ENCODE measurements around the gene ARRB1. TPM values are rescaled to one million over a fixed set of nuclear protein-coding genes. Genes with fewer than 3 reads are reported as not detected.
"Not testable (repeated sequence)": the region's sequence is repeated elsewhere in the genome, so short reads cannot be mapped to it uniquely, and the experiment has no call there.

The ARRB1 gene
- total and polyA plus RNA-seq, 4 experiments from 2014 or later, result 6.6 to 47.5 (median 26.4) TPM

- Mint-ChIP-seq H3K4me3 (no peak overlapping the region), H3K9me3 (peaks cover 0 to 10% (median 4%) of the 10 kb centered on the region in 8 donors), H3K27ac (peak overlapping the region in 1 of 7 donors; percentile 74), H3K36me3 (peaks cover 0 to 3% of the 10 kb centered on the region in 2 donors), H3K27me3 (no peaks in the 10 kb centered on the region), H3K4me1 (peaks cover 0 to 8% (median 4%) of the 10 kb centered on the region in 4 donors)
- Histone ChIP-seq H3K27ac (ENCODE audit: low read depth, low read length) (no peak overlapping the region), H3K36me3 (ENCODE audit: insufficient read depth, low read length) (no peaks in the 10 kb centered on the region), H3K4me1 (ENCODE audit: insufficient read depth, low read length) (no peaks in the 10 kb centered on the region), H3K27me3 (ENCODE audit: insufficient read depth, low read length) (no peaks in the 10 kb centered on the region), H3K9me3 (ENCODE audit: control insufficient read depth in 1 of 2, low read length in 2 of 2) (no peaks in the 10 kb centered on the region), H3K4me3 (ENCODE audit: low read length in 2 of 2) (no peak overlapping the region)
- ChIA-PET POLR2A (ENCODE audit: partially characterized antibody) (no interaction called here), CTCF (ENCODE audit: partially characterized antibody) (interaction anchor here (0.9 to 1.8 kb wide), 4 partner anchors 13 to 92 kb away, joined by 3 to 9 read pairs (median 4); no protein-coding TSS in a partner anchor)
- no peak for DNase-seq
- intact Hi-C loops (cut with micrococcal nuclease), result no loop called here
These were observed 20.8 kb upstream of the ARRB1 start for GRCh38 chr11:75371949-75372876.

- ChIA-PET POLR2A (ENCODE audit: partially characterized antibody) (no interaction called here), CTCF (ENCODE audit: partially characterized antibody) (interaction anchor here (0.8 kb wide), 1 partner anchor 18 kb away, joined by 3 read pairs; the partner anchor contains the start of gene ARRB1)
- no peaks in the 10 kb centered on the region for H3K27me3 ChIP-seq (ENCODE audit: insufficient read depth, low read length)
- peaks cover 0 to 8% (median 4%) of the 10 kb centered on the region in 4 donors for H3K4me1 Mint-ChIP-seq
- no peaks in the 10 kb centered on the region for H3K9me3 ChIP-seq (ENCODE audit: control insufficient read depth in 1 of 2, low read length in 2 of 2)
- no peak for DNase-seq
- peak overlapping the region in 1 of 7 donors; percentile 66 for H3K27ac Mint-ChIP-seq
- no peak overlapping the region for H3K27ac ChIP-seq (ENCODE audit: low read depth, low read length)
- no peaks in the 10 kb centered on the region for H3K4me1 ChIP-seq (ENCODE audit: insufficient read depth, low read length)
- peak overlapping the region in 2 of 8 donors; percentile 26 to 60 for H3K4me3 Mint-ChIP-seq
- peaks cover 0 to 10% (median 4%) of the 10 kb centered on the region in 8 donors for H3K9me3 Mint-ChIP-seq
- no peaks in the 10 kb centered on the region for H3K36me3 ChIP-seq (ENCODE audit: insufficient read depth, low read length)
- no peaks in the 10 kb centered on the region for H3K27me3 Mint-ChIP-seq
- peaks cover 0 to 3% of the 10 kb centered on the region in 2 donors for H3K36me3 Mint-ChIP-seq
- intact Hi-C loops (cut with micrococcal nuclease), result no loop called here
- no peak overlapping the region for H3K4me3 ChIP-seq (ENCODE audit: low read length in 2 of 2)
These were observed 18.2 kb upstream of the ARRB1 start for GRCh38 chr11:75369560-75370255.

DNA sequence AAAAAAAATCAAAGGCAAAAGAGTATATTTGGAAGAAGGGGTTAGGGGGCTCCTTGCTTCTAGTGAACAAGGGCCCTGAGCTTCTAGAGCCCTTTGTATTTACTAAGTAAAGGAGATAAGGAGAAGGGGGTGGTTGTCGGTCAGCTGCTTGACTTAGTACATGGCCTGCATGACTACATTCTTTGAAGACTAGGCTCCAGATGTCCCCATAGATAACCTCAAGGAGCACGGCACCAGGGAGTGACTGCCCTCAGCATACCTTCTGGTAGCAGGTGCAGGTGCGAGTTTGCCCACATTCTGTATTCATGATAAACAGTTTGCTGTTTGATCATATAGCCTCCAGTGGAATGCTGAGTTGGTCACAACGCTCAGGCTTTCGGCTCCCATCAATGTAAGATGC, 15.4 kb upstream of the ARRB1 start:
- intact Hi-C loops (cut with micrococcal nuclease); H3K36me3 ChIP-seq (ENCODE audit: insufficient read depth, low read length); H3K4me1 Mint-ChIP-seq; H3K36me3 Mint-ChIP-seq; H3K4me3 Mint-ChIP-seq; H3K9me3 ChIP-seq (ENCODE audit: control insufficient read depth in 1 of 2, low read length in 2 of 2); H3K27ac ChIP-seq (ENCODE audit: low read depth, low read length); H3K4me3 ChIP-seq (ENCODE audit: low read length in 2 of 2); H3K27ac Mint-ChIP-seq; H3K9me3 Mint-ChIP-seq; H3K27me3 ChIP-seq (ENCODE audit: insufficient read depth, low read length); CTCF ChIA-PET (ENCODE audit: partially characterized antibody); H3K4me1 ChIP-seq (ENCODE audit: insufficient read depth, low read length); DNase-seq; H3K27me3 Mint-ChIP-seq: not testable (repeated sequence)
- POLR2A ChIA-PET (ENCODE audit: partially characterized antibody), result interaction anchor here (0.6 kb wide), 1 partner anchor 32 kb away, joined by 3 read pairs; the partner anchor contains the start of gene RPS3

GRCh38 chr11:75365711-75366181, 14.3 kb upstream of the ARRB1 start:
- no peak overlapping the region for H3K27ac ChIP-seq (ENCODE audit: low read depth, low read length)
- H3K36me3 ChIP-seq (ENCODE audit: insufficient read depth, low read length), result no peaks in the 10 kb centered on the region
- no peak overlapping the region for H3K4me3 Mint-ChIP-seq
- peaks cover 0 to 10% (median 4%) of the 10 kb centered on the region in 8 donors for H3K9me3 Mint-ChIP-seq
- intact Hi-C loops (cut with micrococcal nuclease), result no loop called here
- DNase-seq, result no peak
- no peak overlapping the region for H3K27ac Mint-ChIP-seq
- H3K27me3 Mint-ChIP-seq, result peaks cover 2% of the 10 kb centered on the region in 2 donors
- no peaks in the 10 kb centered on the region for H3K27me3 ChIP-seq (ENCODE audit: insufficient read depth, low read length)
- H3K4me1 Mint-ChIP-seq, result peaks cover 0 to 7% (median 2%) of the 10 kb centered on the region in 4 donors
- H3K4me3 ChIP-seq (ENCODE audit: low read length in 2 of 2), result no peak overlapping the region
- ChIA-PET POLR2A (ENCODE audit: partially characterized antibody) (no interaction called here), CTCF (ENCODE audit: partially characterized antibody) (interaction anchor here (0.7 to 1.0 kb wide), 2 partner anchors 23 to 142 kb away, joined by 3 read pairs; no protein-coding TSS in a partner anchor)
- H3K4me1 ChIP-seq (ENCODE audit: insufficient read depth, low read length), result no peaks in the 10 kb centered on the region
- H3K36me3 Mint-ChIP-seq, result peaks cover 0 to 3% of the 10 kb centered on the region in 2 donors
- no peaks in the 10 kb centered on the region for H3K9me3 ChIP-seq (ENCODE audit: control insufficient read depth in 1 of 2, low read length in 2 of 2)

DNA sequence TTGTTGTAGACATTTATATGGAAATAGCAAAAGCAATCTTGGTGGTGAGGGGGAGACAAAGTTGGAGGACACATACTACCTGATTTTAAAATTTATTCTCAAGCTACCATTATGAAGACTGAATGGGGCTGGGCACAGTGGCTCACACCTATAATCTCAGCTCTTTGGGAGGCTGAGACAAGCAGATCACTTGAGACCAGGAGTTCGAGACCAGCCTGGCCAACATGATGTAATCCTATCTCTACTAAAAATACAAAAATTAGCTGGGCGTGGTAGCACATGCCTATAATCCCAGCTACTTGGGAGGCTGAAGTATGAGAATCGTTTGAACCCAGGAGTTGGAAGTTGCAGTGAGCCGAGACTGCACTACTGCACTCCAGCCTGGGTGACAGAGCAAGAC, 10.8 kb upstream of the ARRB1 start:
- H3K27ac Mint-ChIP-seq, DNase-seq: not testable (repeated sequence)
- POLR2A ChIA-PET (ENCODE audit: partially characterized antibody), result interaction anchor here (0.7 to 1.7 kb wide), 2 partner anchors 9 to 33 kb away, joined by 3 to 5 read pairs; no protein-coding TSS in a partner anchor

DNA sequence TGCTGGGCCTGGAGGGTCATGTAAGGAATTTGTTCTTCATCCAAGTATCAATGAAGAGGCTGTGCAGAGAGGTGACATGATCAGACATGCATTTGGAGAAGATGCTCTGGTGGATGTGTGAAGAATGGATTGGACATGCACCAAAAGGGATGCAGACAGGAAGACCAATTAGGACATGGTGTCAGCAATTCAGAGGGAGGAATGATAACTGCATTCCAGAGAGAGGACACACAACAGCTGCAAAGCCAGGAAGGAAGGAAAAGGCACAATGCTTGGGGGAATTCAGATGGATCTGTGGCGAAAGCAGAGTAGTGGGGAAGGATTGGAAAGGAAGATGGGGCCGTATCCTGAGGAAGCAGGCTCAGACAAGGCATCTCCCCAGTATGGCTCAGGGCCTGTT, 5.2 kb upstream of the ARRB1 start:
- intact Hi-C loops (cut with micrococcal nuclease), result no loop called here
- Mint-ChIP-seq H3K9me3 (no peaks in the 10 kb centered on the region), H3K27me3 (no peaks in the 10 kb centered on the region), H3K36me3 (peaks cover 0 to 6% of the 10 kb centered on the region in 2 donors), H3K4me1 (peaks cover 11 to 29% (median 19%) of the 10 kb centered on the region in 4 donors), H3K4me3 (no peak overlapping the region), H3K27ac (peak overlapping the region in 1 of 7 donors; percentile 71)
- no peak overlapping the region for H3K27ac ChIP-seq (ENCODE audit: low read depth, low read length)
- H3K4me3 ChIP-seq (ENCODE audit: low read length in 2 of 2), result no peak overlapping the region
- ChIA-PET CTCF (ENCODE audit: partially characterized antibody) (interaction anchor here (0.9 to 1.4 kb wide), 2 partner anchors 25 to 81 kb away, joined by 3 to 8 read pairs; no protein-coding TSS in a partner anchor), POLR2A (ENCODE audit: partially characterized antibody) (interaction anchor here (0.6 to 1.0 kb wide), 2 partner anchors 16 to 151 kb away, joined by 3 to 4 read pairs; no protein-coding TSS in a partner anchor)
- no peaks in the 10 kb centered on the region for H3K9me3 ChIP-seq (ENCODE audit: control insufficient read depth in 1 of 2, low read length in 2 of 2)
- peaks cover 9% of the 10 kb centered on the region for H3K4me1 ChIP-seq (ENCODE audit: insufficient read depth, low read length)
- H3K27me3 ChIP-seq (ENCODE audit: insufficient read depth, low read length), result no peaks in the 10 kb centered on the region
- H3K36me3 ChIP-seq (ENCODE audit: insufficient read depth, low read length), result no peaks in the 10 kb centered on the region
- DNase-seq, result no peak

More for the DNA sequence above, 10.8 kb upstream of the ARRB1 start:
- H3K4me3 ChIP-seq (ENCODE audit: low read length in 2 of 2); H3K27me3 ChIP-seq (ENCODE audit: insufficient read depth, low read length); H3K9me3 Mint-ChIP-seq; intact Hi-C loops (cut with micrococcal nuclease); H3K36me3 ChIP-seq (ENCODE audit: insufficient read depth, low read length); H3K4me1 Mint-ChIP-seq; H3K9me3 ChIP-seq (ENCODE audit: control insufficient read depth in 1 of 2, low read length in 2 of 2); H3K27me3 Mint-ChIP-seq; H3K4me3 Mint-ChIP-seq; H3K27ac ChIP-seq (ENCODE audit: low read depth, low read length); H3K36me3 Mint-ChIP-seq; H3K4me1 ChIP-seq (ENCODE audit: insufficient read depth, low read length): not testable (repeated sequence)
- CTCF ChIA-PET (ENCODE audit: partially characterized antibody), result interaction anchor here (1.1 to 1.9 kb wide), 3 partner anchors 20 to 33 kb away, joined by 5 to 8 read pairs (median 5); no protein-coding TSS in a partner anchor
